ENCODE measurements around the gene TMEM132C.
"Not testable (repeated sequence)": the region's sequence is repeated elsewhere in the genome, so short reads cannot be mapped to it uniquely, and the experiment has no call there.

Gene TMEM132C

DNA sequence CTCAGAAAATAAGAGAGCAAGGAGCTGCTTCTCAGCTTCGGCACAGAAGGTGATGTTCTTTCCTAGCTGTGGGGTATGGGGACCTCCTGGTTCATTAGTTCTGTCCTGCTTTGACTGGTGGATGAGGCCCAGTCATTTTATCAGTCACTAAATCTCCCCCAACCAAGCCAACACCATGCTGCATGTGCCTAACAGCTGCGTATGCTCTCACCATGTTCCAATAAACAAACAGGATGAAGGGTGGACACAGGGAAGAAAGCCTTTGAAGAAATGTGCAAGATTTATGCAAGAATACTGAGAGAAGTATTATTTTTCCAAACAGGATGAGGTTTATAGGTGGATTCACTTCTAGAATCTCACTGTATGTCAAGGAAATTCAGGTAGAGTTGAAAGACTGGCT lies 156.2 kb downstream of the TMEM132C start:
- no peak for DNase-seq

- DNase-seq: no peak
Measured at GRCh38 chr12:128424931-128425431, 158.0 kb downstream of the TMEM132C start.

GRCh38 chr12:128425666-128426331 lies 158.8 kb downstream of the TMEM132C start:
- DNase-seq: no peak

DNA sequence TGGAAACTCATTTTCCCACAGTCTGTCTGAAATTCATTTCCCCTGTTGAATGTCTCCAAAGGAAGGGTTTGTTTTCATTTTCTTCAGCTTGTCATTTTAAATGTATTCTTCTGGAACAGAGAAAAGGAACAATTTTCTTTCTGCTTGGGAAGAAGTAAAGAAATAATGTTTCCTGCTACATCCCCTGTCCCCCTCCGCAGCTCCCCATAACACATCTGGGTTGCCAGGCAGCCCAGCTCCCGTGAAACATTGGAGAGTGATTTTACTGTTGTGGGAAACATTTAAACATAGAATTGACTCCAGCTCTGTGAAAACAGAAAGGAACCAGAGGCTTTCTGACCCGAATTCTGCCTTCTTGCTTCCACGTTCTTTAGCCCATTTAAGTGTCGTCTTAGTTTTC lies 159.5 kb downstream of the TMEM132C start:
- DNase-seq: no peak

- DNase-seq: no peak
Measured at GRCh38 chr12:128439796-128440195, 172.8 kb downstream of the TMEM132C start.

- DNase-seq: no peak
Measured at GRCh38 chr12:128442096-128442495, 175.1 kb downstream of the TMEM132C start.

DNA sequence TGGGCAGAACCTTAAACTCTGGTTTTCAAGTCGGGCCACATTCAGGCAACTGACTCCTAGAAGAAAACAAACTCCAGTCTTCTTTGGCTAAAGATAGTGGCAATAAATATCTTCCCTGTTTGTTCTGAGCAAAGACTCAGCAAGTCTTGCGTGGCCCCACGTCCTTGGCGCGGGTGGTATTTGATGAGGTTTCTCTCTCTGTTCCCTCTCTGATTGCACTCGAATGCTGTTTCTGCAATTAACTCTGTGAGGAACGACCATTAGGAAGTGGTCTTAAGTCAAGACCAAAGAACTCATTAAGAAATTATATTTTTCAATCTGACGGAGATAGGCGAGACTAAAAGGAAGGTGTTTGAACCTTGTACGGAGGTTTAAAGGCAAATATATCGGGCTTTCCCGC lies 177.6 kb downstream of the TMEM132C start:
- no peak for DNase-seq

DNA sequence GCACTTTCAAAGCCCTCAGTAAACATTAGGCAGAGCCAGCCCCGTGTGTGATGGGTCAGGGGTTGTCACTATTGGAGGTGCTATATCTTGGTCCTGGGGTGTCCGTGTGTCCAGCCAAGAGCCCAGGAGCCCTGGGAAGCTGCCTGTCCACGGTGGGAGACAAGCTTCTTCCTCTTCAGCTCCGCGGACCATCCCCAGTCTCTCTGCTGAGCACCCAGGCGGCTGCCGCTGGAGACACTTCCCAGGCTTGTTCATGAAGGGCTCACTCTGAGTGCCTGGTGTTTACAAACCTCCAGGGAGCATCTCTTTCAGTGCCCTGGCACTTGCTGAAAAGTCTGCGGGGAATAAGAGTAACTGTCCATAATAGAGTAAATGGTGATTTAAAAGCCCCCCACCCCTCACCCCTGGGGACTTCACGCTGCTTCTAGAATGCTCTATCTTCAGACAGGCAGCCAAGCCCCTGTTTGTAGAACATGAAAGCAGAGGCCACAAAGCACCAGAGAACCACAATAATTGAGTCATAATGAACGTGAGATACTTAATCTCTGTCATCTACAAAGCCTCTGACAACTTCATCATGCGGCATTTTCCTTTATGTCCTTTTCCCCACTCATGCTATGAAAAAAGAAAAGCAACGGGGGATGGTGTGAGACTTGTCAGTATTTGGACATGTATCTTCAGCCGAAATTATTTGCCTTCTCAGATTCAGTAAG lies 178.6 kb downstream of the TMEM132C start:
- DNase-seq: no peak

DNA sequence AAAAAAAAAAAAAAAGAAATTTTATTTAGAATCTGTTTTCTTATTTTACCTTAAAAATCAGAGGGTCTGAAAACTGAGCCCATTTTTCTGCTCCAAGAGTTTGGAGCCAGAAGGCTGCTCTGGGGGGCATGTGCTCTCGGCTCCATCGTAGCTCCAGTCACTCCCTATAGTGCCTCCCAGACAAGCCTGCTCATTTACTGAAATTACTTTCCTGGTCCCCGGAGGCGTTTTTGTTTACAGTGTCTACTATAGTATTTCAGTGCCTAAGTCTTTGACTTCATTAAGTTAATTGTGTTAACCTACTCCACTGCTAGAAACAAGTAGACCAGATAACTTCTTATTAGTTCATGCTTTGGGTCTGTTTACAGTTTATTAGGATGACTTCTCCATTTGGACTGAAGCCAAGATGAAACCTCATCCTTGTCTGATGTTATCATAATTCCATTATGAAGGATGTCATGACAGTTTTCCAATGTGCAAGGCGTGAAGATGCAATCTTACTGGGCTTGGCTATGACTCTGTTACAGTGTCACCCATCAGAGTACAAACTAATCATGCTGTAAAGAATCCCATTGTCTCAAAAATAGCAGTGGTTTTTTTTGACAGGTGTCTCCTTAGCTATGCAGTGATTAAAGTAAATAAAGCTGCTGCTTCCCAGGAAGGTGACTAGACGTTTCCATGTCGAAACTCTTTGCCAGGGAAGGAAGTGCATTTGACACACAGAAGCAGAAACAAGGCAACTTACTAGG lies 182.3 kb downstream of the TMEM132C start:
- DNase-seq: no peak

- DNase-seq: no peak
Measured at GRCh38 chr12:128450810-128451209, 183.8 kb downstream of the TMEM132C start.

DNA sequence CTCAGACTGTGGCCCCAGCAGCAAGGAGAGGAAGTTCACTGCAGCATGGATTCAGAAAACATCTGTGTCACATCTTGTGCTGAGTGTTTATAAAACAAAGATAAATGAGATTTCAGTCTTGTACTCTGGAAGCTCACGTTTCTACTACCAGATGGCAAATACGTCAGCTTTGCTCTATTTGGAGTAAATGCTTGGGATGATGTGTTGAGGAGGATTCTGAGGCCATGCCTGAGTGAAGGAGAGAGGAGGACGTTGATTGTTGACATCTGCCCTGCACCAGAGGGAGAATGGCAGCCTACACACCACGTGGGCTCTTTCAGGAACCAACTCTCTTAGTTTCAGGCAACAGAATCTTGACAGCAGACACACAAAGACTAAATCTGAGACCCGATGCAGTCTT lies 188.9 kb downstream of the TMEM132C start:
- DNase-seq: no peak

DNA sequence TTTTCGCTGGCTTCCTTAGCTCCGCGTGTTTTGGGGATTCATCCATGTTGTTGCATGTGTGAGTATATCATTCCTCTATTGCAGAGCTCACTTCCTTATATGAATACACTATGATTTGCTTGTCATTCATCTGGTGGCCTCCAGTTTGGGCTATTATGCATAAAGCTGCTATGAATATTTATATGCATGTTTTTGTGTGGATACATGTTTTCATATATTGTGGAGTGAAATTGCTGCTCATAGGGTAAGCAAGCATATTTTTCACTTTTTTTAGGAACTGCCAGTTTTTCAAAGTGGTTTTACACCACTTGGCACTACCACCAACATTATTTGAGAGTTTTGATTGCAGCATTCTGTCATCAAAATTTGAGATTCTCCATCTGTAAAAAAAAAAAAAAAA lies 190.0 kb downstream of the TMEM132C start:
- DNase-seq: no peak

DNA sequence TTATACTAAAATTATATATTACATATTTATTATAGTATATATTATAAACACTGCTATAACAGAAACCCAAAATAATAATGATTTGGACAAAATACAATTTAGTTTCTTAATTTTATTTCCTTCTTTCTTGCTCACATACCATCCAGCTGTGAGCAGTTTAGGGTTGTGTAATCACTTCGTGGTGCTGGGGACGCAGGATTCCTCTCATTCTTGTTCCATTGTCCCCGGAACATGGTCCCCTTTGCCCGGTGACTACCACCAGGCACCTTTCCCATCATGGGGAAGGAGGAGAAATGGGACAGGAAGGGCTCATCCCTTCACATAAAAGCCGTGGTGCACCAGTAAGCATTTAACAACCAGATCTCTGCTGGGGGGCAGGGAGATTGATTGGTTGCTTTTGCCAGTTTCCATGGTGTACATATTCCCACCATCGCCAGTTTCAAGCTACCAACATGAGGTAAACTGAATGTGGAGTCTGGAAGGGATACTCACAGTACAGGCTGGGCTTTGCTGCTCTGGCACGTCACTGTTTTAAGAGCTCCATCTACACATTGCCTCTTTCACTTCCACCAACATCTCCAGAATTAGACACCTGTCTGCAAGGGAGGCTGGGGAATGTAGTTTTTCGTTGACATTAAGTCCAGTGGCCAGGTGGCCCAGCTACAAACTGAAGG lies 191.5 kb downstream of the TMEM132C start:
- DNase-seq: no peak

GRCh38 chr12:128459067-128459466 lies 192.1 kb downstream of the TMEM132C start:
- DNase-seq: no peak

GRCh38 chr12:128463881-128464280 lies 196.9 kb downstream of the TMEM132C start:
- no peak for DNase-seq

DNA sequence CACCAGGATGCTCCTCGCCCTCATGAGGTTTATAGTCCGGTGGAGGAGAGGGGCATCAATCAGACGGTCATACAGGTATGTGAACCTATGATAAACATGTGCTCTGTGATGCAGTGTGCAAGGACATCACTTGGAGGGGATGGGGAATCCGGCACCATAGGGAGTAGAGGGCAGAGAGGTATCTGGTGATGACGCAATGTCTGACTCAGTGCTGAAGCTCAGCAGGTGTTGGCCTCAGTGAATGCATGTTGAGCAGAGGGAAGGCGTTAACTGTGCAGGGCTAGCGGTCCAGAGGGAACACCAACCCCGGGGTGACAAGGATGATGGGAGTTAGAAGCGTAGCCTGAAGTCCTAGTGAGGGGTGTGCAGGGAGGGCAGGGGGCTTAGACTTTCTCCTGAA lies 200.9 kb downstream of the TMEM132C start:
- DNase-seq: no peak

GRCh38 chr12:128468926-128469325 lies 202.0 kb downstream of the TMEM132C start:
- DNase-seq: no peak

- no peak for DNase-seq
Measured at GRCh38 chr12:128471491-128471890, 204.5 kb downstream of the TMEM132C start.

DNA sequence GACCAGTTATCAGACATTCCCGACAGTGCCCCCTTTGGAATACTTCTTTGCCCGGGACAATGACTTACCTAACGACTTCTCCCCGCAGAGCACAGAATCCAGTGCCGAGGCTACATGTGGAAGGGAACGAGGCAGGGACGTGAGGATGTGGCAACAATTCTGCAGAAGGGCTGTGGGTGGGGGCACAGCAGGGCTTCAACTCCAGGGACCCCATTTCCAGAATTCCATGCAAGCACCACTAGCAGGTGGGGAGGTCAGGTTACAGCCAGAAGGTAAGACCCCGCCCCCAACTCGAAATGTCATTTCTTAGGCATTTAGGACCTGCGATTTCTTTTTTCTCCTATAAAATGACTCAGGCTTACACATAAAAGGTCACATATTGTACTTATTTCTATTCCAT lies 207.9 kb downstream of the TMEM132C start:
- DNase-seq: no peak

- DNase-seq: no peak
Measured at GRCh38 chr12:128476266-128476665, 209.3 kb downstream of the TMEM132C start.

DNA sequence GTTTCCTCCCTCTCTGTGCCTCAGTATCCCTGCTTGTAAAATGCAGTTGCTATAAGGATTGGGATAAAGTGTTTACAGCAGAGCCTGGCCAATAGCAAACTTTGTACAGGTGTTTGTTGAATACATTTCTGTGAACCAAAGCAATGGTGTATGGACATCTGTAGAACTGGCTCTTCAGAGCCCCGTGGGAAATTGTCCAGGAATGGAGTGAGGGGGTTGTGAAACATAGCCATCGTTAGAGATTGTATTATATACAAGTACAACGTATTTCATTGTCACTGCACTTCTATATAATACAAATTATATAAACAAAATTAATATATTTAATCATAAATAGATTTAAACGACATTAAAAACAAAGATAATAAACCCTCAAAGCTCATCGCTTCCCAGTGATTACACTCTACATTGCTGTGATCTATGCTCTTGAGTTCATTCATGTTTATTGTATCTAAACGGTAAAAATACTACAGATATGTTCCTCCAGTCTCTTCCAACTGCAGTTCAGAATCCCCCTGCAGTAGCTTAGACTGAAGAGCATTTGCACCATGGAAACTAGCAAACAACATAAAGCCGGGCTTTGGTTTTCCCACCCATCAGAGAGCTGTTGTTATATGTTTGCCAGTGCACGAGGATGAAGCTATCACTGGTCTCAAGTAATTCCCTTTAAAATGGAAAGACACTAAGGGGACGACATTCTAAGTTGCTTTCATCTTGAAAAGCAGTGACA lies 216.7 kb downstream of the TMEM132C start:
- DNase-seq: no peak

GRCh38 chr12:128497376-128497775 lies 230.4 kb downstream of the TMEM132C start:
- not testable (repeated sequence) for DNase-seq

DNA sequence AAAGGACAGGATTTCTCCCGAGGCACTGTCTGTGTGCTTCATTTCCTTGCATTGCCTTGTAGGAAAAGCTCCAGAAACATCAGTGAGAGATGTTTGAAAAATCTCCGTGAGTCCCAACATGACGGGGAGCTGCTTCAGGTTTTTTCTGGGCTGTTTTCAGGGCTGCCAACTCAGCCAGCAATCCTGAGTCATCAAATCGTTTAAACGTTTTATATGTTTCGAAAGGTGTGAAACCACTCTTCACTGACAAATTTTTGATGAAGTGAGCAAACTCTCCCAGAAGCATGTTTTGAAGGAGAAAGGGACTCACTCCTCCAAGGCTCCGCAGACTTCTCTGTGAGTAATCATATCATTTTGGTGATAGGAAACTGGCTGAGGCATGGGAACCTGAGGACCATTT lies 240.5 kb downstream of the TMEM132C start:
- DNase-seq: no peak
